Measurements from ENCODE around the gene CRHR1.
A peak's percentile ranks its signal among the peaks of the same experiment; 100 is the strongest.
"Not testable (repeated sequence)": the region's sequence is repeated elsewhere in the genome, so short reads cannot be mapped to it uniquely, and the experiment has no call there.

CRHR1 gene

DNA sequence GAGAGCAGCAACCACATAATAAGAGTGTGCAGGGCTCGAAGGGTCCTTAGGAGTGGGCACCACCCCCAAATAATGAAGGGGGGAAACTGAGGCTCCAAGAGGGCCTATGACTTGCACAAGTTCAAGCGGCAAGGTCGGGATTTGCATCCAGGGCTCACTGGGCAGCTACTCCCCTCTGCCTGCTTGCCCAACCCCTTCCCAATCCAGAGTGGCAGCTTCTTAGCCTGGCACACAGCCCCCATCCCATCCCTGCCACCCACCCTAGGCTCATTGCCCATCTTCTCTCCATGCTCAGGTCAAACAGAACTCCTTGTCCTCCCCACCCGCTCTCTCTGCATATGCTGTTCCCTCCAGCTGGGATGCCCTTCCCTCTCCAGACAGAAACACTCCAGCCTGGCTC is 63.0 kb downstream of the CRHR1 start:
- no peak for DNase-seq

GRCh38 chr17:45847747-45848146 is 63.6 kb downstream of the CRHR1 start:
- no peak for DNase-seq

- no peak for DNase-seq
Measured at GRCh38 chr17:45848405-45848804, 64.3 kb downstream of the CRHR1 start.

- no peak for DNase-seq
Measured at GRCh38 chr17:45848868-45849535, 64.9 kb downstream of the CRHR1 start.

- DNase-seq, result no peak
Measured at GRCh38 chr17:45849536-45849990, 65.4 kb downstream of the CRHR1 start.

DNA sequence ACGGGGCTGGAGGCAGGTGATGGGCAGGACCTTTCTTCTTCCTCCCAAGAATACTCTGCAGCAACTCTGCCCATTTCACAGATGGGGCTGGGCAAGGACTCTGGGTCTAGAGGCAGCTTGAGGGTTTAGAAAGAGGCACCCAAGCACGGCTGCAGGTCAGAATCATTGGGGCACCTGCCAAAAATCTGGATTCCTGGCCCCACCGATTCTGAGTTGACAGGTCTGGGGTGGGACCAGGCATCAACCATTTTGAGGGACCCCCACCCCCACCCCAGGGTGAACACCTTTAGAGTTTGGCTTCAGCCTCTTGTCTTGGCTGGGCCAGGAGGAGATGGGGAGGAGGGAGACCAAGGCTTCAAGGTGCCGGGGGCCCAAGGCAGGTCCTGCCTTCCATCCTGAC is 65.9 kb downstream of the CRHR1 start:
- DNase-seq, result no peak

GRCh38 chr17:45850468-45850867 is 66.3 kb downstream of the CRHR1 start:
- DNase-seq, result no peak

DNA sequence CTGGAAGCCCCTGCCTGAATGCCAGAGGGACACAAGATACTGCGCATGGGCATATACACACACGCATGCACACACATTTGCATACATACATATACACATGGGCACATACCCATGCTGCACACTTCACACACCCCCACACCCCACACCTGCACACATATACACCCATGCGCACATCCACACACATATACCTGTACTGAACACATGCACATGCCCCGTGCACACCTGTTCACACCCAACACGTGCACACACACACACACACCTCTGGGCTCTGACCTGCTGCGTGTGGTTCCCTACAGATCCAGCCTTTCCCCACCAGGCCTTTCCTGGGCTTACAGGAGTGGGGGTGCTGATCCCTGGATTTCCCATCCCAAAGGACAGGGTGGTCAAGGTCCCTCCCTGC is 66.9 kb downstream of the CRHR1 start:
- no peak for DNase-seq

GRCh38 chr17:45851464-45851863 is 67.3 kb downstream of the CRHR1 start:
- no peak for DNase-seq

DNA sequence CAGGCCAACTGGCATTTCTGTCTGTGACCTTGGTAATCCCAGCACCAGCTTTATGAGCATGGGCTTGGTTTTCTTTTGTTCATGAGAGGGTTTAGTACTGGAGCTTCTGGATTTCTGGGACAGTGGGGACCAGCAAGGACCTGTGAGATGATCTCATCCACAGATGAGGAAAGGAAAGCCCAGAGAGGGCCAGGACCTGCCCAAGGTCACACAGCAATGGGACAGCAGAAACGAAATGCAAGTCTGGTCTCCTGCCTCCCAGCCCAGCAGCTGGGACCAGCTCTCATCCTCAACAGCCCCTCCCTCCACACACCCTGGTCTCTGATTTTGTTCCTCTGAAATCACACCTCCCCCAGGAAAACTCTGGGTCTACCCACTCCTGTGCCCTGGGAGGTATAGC is 67.8 kb downstream of the CRHR1 start:
- no peak for DNase-seq

GRCh38 chr17:45852535-45853297 is 68.6 kb downstream of the CRHR1 start:
- DNase-seq, result peak; percentile 71

GRCh38 chr17:45854209-45854608 is 70.1 kb downstream of the CRHR1 start:
- no peak for DNase-seq

- no peak for DNase-seq
Measured at GRCh38 chr17:45855691-45856336, 71.7 kb downstream of the CRHR1 start.

DNA sequence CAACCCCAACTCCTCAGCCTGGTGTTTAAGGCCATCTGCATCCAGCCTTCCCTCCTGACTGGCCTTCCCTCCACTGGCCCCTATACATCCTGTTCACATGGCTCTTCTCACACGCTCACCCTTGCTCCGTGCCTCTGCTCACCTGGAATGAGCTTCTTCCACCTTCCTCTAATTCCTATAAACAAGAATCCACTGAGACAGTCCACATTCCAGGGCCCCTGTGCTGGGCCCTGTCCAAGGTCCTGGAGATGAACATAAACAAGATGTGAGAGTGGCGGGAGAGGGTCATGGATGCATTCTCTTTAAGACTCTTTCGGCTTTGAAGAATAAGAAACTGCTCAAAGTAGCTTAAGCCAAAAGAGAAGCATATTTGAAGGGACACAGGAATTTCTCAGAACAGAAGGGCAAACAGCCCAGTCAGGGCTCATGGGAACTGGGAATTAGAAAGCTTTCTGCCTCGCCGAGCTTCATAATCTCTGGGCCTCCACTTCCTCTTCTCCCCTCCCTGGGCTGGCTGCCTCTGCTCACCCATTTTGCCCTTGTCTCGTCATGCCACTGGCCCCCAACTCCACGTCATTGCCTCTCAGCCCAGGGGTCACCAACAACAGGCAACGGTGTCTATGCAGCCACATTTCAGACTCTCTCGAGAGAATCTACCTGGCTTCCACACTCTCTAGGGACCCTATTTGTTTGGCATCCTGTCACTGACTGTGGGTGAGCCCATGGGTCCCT is 74.0 kb downstream of the CRHR1 start:
- DNase-seq, result no peak

DNA sequence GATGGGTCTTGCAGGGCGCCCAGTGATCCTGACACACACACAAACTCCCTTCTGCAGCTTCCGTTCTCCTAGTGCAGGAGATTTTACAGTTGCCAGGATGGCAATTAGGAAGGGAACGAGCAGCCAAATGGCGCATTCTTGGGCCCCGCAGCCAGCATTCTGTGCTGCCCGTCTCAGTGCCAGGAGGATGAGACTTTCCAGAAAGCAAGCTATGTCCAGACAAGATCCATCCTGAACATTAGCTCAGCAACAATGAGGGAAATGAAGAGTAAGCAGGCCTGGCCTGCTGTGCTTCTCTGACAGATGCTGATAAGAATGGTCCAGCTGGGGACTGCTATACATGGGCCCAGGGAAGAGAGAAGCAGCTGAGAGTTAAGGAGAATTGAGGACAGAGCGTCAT is 77.0 kb downstream of the CRHR1 start:
- DNase-seq, result no peak

DNA sequence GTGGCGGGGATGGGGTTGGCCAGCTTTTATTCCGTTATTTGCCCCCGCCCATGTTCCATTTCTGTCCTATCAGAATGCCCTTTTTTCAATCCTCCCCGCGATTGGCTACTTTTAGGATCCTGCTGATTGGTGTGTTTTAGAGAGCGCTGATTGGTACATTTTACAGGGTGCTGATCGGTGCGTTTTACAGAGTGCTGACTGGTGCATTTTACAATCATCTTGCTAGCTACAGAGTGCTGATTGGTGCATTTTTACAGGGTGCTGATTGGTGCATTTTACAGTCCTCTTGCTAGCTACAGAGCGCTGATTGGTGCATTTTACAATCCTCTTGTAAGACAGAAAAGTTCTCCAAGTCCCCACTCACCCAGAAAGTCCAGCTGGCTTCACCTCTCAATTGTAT is 78.0 kb downstream of the CRHR1 start:
- DNase-seq, result not testable (repeated sequence)

DNA sequence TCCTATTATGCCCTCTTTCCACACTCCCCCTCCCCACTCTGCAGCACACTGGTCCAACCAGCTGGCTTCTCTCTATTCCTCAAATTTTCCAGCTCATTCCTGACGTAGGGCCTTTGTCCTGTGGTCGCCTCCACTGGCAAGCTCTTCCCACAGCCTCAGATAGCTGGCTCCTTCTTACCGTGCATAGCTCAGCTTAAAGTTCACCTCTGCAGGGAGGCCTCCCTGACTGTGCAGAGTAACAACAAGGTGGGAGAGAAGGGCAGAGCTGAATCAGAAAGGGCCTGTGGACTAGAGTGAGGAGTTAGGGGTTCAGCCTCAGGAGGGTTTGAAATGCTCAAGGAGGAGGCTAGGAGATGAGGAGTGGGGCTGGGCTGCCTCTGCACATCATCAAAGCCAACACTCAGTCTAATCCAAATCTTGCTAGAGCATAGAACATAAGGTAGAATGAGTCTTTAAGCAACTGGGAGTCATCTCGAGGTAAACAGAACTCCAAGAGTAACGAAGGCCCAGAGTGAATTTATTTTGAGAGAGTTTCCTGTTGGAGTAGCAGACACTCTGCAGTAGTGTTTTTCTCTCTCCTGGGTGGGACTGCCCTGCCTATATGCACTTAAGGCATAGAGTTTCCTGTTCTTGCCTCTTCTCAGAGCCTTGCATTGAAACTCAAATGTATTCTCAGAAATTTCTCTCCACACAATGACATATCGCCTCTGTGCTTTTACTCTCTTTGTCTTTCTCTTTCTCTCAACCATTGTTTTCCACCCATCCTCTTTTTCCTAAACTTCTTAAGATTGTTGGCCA is 79.9 kb downstream of the CRHR1 start:
- no peak for DNase-seq

DNA sequence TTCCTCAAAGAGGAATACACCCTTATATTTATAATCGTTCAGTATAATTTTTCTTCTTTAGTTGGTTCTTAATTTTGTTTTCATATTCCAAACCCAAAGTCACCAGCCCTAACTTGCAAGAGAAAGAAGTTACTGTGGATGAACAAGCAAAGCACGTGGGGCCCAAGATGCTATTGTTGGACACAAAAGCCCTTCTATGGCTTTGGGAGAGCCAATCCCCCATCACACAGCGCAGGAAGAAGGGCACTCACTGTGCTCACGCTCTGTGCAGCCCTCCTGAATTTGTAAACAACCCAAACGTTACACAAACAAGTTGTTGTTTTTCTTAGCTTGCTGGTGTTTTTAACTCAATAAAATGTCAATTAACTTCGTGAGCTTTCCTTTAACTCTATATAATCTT is 83.1 kb downstream of the CRHR1 start:
- DNase-seq, result no peak

- DNase-seq, result no peak
Measured at GRCh38 chr17:45867702-45868101, 83.6 kb downstream of the CRHR1 start.

GRCh38 chr17:45868276-45868675 is 84.2 kb downstream of the CRHR1 start:
- DNase-seq, result no peak

GRCh38 chr17:45869676-45870341 is 85.7 kb downstream of the CRHR1 start:
- DNase-seq, result no peak

Measured in NCI-H345 (cell line).